Caco-2 (cell line): ENCODE measurements around the gene CYB561. TPM values are rescaled to one million over a fixed set of nuclear protein-coding genes. Genes with fewer than 3 reads are reported as not detected.

Source experiments
- BruUV-seq: library from RNA; stranded (reverse); fragments of 400-500 nt; replicated peaks from 2 replicates; lab custom pipeline; 2021; lab: Mats Ljungman, UMichigan
- CTCF ChIA-PET: fragments of 300-600 bp; sonication (Branson Sonifier 250); formaldehyde crosslinking; loops from one replicate; lab custom pipeline; 2022; ENCODE audit warnings: antibody characterized with exemption; lab: Charles Lee
- POLR2A ChIA-PET: fragments of 300-600 bp; sonication (Branson Sonifier 250); formaldehyde crosslinking; loops from one replicate; lab custom pipeline; 2022; ENCODE audit warnings: antibody characterized with exemption; lab: Charles Lee
- DNase-seq, 2 experiments: peaks; one replicate each; pipeline versions ENCODE4 v3.0.0 to v3.0.0-alpha.2; 2020 to 2022
- H3K27me3 ChIP-seq: replicated peaks from 2 replicates; pipeline ENCODE4 v1.6.0; 2011; ENCODE audit warnings: low read length; ENCODE audit not compliant: control insufficient read depth, insufficient read depth
- H3K36me3 ChIP-seq: 2 replicates; pipeline ENCODE4 v1.5.1; 2011; ENCODE audit warnings: low read length; ENCODE audit not compliant: control insufficient read depth, insufficient read depth
- H3K4me1 ChIP-seq: fragments of 250-450 bp; sonication (Bioruptor Pico); 2 replicates; pipeline ENCODE4 v1.5.1; 2020; ENCODE audit warnings: mild to moderate bottlenecking
- H3K4me3 ChIP-seq: 2 replicates; pipeline ENCODE4 v1.5.1; 2011; ENCODE audit warnings: low read depth, mild to moderate bottlenecking, control low read depth, low read length
- H3K9me3 ChIP-seq: fragments of 250-450 bp; sonication (Bioruptor Pico); 2 replicates; pipeline ENCODE4 v1.5.1; 2020; ENCODE audit warnings: mild to moderate bottlenecking, moderate library complexity
- H3K27ac Mint-ChIP-seq: one replicate; pipeline ENCODE4 v1.8.0; 2022; ENCODE audit warnings: mixed read lengths; ENCODE audit not compliant: unreplicated experiment
- H3K27me3 Mint-ChIP-seq: one replicate; pipeline ENCODE4 v1.8.0; 2022; ENCODE audit warnings: mixed read lengths; ENCODE audit not compliant: insufficient read depth, unreplicated experiment
- H3K36me3 Mint-ChIP-seq: one replicate; pipeline ENCODE4 v1.8.0; 2022; ENCODE audit warnings: mild to moderate bottlenecking, mixed read lengths; ENCODE audit not compliant: insufficient read depth, unreplicated experiment
- H3K4me1 Mint-ChIP-seq: one replicate; pipeline ENCODE4 v1.8.0; 2022; ENCODE audit warnings: low read depth, mixed read lengths; ENCODE audit not compliant: unreplicated experiment
- H3K4me3 Mint-ChIP-seq: one replicate; pipeline ENCODE4 v1.8.0; 2022; ENCODE audit warnings: mild to moderate bottlenecking, moderate library complexity, mixed read lengths; ENCODE audit not compliant: unreplicated experiment
- H3K9me3 Mint-ChIP-seq: one replicate; pipeline ENCODE4 v1.8.0; 2022; ENCODE audit warnings: mixed read lengths; ENCODE audit not compliant: unreplicated experiment
- intact Hi-C: fragments of 100-400 bp; cut with micrococcal nuclease; formaldehyde crosslinking; loops from one replicate; pipeline ENCODE4 v1.10.0; 2022; ENCODE audit not compliant: unreplicated experiment
- total RNA-seq: library from RNA; stranded (reverse); gene quantifications from 2 replicates; pipeline ENCODE4 v1.2.3, GENCODE V29; 2022
- TF ChIP-seq, protein P1 (sequence below), 2 experiments: fragments of 200-600 bp in 1 of 2; IDR thresholded peaks; 1 replicate in 1 of 2; 2 replicates in 1 of 2; pipeline versions ENCODE4 v1.5.1 to v1.8.0; 2011 to 2022; ENCODE audit warnings: antibody characterized with exemption in 1 of 2, control low read depth in 1 of 2, inconsistent platforms in 1 of 2, low read depth in 1 of 2, low read length in 1 of 2, mild to moderate bottlenecking in 1 of 2, moderate library complexity in 1 of 2; ENCODE audit not compliant: insufficient read depth in 1 of 2, severe bottlenecking in 1 of 2, unreplicated experiment in 1 of 2

Gene CYB561
- total RNA-seq, 1 experiment from 2014 or later = 46.3 TPM

DNA sequence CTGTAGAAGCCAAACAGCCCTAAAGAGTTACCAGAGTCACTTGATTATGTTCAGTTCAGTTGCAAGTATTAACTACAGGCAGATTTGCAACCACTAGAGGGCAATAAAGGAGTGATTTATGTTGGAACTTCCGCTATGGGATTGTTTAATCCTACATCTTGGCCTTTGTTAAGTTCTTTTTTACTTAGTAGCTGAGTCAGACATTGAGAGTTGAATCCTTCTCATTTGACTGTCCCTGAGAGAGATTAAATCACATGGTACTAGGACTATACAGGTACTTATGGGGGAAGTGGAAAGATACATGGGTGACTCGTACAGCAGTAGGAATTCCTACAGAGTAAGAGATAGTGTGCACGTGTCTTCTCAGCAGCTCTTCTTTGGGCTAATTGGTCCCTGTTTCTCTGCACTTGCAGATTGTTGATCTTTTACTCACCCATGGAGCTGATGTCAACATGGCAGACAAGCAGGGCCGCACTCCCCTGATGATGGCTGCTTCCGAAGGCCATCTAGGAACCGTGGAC is 40.3 kb downstream of the CYB561 start:
- Histone ChIP-seq H3K4me1 (no peaks in the 10 kb centered on the region), H3K27me3 (no peaks in the 10 kb centered on the region), H3K36me3 (no peaks in the 10 kb centered on the region), H3K4me3 (no peak overlapping the region), H3K9me3 (no peaks in the 10 kb centered on the region)
- H3K4me1 Mint-ChIP-seq = no peaks in the 10 kb centered on the region
- no peak overlapping the region for H3K4me3 Mint-ChIP-seq
- DNase-seq = peak in 1 of 2 experiments; percentile 43
- no peak overlapping the region for H3K27ac Mint-ChIP-seq
- CTCF ChIA-PET = interaction anchor here (0.8 to 2.6 kb wide), 4 partner anchors 20 to 411 kb away, joined by 4 to 25 read pairs (median 17); no protein-coding TSS in a partner anchor
- peaks cover 13% of the 10 kb centered on the region for H3K27me3 Mint-ChIP-seq
- BruUV-seq = no TSS peak
- H3K9me3 Mint-ChIP-seq = no peaks in the 10 kb centered on the region
- POLR2A ChIA-PET = no interaction called here
- intact Hi-C loops = loop anchor here (1.0 to 5.0 kb wide), 4 partner anchors 292 to 704 kb away; no protein-coding TSS in a partner anchor
- TF ChIP-seq, protein P1, sequence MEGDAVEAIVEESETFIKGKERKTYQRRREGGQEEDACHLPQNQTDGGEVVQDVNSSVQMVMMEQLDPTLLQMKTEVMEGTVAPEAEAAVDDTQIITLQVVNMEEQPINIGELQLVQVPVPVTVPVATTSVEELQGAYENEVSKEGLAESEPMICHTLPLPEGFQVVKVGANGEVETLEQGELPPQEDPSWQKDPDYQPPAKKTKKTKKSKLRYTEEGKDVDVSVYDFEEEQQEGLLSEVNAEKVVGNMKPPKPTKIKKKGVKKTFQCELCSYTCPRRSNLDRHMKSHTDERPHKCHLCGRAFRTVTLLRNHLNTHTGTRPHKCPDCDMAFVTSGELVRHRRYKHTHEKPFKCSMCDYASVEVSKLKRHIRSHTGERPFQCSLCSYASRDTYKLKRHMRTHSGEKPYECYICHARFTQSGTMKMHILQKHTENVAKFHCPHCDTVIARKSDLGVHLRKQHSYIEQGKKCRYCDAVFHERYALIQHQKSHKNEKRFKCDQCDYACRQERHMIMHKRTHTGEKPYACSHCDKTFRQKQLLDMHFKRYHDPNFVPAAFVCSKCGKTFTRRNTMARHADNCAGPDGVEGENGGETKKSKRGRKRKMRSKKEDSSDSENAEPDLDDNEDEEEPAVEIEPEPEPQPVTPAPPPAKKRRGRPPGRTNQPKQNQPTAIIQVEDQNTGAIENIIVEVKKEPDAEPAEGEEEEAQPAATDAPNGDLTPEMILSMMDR (IDR thresholded peaks at IDR 0.05; ENCODE audit: insufficient read depth in 1 of 2, low read depth in 1 of 2, low read length in 1 of 2, severe bottlenecking in 1 of 2, unreplicated experiment in 1 of 2) = peak; percentile 66 to 80
- H3K36me3 Mint-ChIP-seq = no peaks in the 10 kb centered on the region

DNA sequence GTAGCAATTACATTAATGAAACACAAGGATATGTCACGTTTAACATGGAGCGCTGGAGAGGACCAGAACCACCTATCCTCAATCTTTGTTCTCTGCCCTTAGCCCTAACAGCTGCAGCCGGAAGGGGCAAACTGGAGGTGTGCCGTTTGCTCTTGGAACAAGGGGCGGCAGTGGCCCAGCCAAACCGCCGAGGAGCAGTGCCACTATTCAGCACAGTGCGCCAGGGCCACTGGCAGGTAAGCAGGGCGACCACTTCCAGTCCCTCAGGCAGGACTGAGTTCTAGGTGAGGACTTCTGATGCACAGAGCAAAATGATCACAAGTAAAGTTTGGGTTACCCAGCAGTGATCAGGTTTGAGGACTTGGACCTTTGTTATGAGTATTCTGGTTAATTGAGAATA is 41.1 kb downstream of the CYB561 start:
- no peaks in the 10 kb centered on the region for H3K4me1 Mint-ChIP-seq

DNA sequence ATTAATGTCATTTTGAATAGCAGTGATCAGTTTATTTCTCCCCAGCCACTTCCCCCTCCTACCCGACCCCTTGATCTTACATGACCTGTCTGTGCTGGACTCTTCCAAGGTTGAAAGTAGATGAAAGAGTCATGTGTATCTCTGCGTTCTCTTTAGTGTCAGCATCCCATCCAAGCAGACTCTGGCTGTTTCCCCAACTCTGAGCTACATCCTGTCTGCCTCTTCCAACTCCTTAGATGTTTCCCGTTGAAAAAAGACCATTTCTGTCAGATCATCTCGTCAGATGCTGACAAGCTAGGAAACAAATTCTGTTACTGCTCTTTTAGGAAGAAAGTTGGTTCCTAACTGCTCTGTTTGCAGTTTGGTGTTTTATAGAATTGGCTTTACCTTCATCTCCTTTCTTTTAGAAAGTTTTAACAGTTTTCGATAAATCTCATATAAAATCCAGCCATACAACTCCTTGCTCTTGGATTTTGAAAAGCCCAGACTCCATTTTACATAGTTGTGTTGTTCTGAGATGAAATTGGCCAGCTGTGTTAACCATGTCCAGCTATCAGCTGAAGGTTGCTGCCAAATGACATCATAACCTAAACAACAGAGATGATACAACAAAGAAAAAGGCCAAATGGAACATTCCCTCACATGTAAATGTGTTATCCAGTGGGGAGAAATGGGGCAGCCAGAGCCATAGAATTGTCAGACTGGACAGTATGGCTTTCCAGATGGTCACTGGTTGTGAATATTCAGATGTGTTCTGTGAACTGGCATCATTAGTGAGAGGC is 43.5 kb downstream of the CYB561 start:
- Histone ChIP-seq H3K36me3 (no peaks in the 10 kb centered on the region), H3K4me1 (no peaks in the 10 kb centered on the region), H3K4me3 (no peak overlapping the region), H3K9me3 (no peaks in the 10 kb centered on the region), H3K27me3 (no peaks in the 10 kb centered on the region)
- Mint-ChIP-seq H3K9me3 (no peaks in the 10 kb centered on the region), H3K36me3 (no peaks in the 10 kb centered on the region), H3K27ac (no peak overlapping the region), H3K4me3 (no peak overlapping the region), H3K4me1 (no peaks in the 10 kb centered on the region), H3K27me3 (peaks cover 14% of the 10 kb centered on the region)
- no peak for DNase-seq
- TF ChIP-seq, protein P1 (IDR thresholded peaks at IDR 0.05; ENCODE audit: insufficient read depth in 1 of 2, low read depth in 1 of 2, low read length in 1 of 2, severe bottlenecking in 1 of 2, unreplicated experiment in 1 of 2) = no peak
- intact Hi-C loops = no loop called here
- POLR2A ChIA-PET = no interaction called here
- BruUV-seq = no TSS peak
- CTCF ChIA-PET = no interaction called here

More for the DNA sequence above, 41.1 kb downstream of the CYB561 start:
- H3K4me3 ChIP-seq = no peak overlapping the region
- H3K4me1 ChIP-seq = no peaks in the 10 kb centered on the region
- no TSS peak for BruUV-seq
- no peak for DNase-seq
- no peaks in the 10 kb centered on the region for H3K36me3 Mint-ChIP-seq
- H3K27ac Mint-ChIP-seq = no peak overlapping the region
- H3K4me3 Mint-ChIP-seq = no peak overlapping the region
- CTCF ChIA-PET = no interaction called here
- POLR2A ChIA-PET = no interaction called here
- no peaks in the 10 kb centered on the region for H3K36me3 ChIP-seq
- TF ChIP-seq, protein P1 (IDR thresholded peaks at IDR 0.05; ENCODE audit: insufficient read depth in 1 of 2, low read depth in 1 of 2, low read length in 1 of 2, severe bottlenecking in 1 of 2, unreplicated experiment in 1 of 2) = no peak
- no peaks in the 10 kb centered on the region for H3K9me3 Mint-ChIP-seq
- intact Hi-C loops = loop anchor here (5.0 kb wide), 1 partner anchor 703 kb away; no protein-coding TSS in a partner anchor
- H3K27me3 ChIP-seq = no peaks in the 10 kb centered on the region
- H3K27me3 Mint-ChIP-seq = peaks cover 14% of the 10 kb centered on the region
- H3K9me3 ChIP-seq = no peaks in the 10 kb centered on the region
